HepG2 (cell line): ENCODE measurements around the gene DUS1L. TPM values are rescaled to one million over a fixed set of nuclear protein-coding genes. Genes with fewer than 3 reads are reported as not detected.
A peak's percentile ranks its signal among the peaks of the same experiment; 100 is the strongest.

ENCODE experiments used
- ATF1 ChIP-seq: IDR thresholded peaks from 2 replicates; pipeline ENCODE4 v1.6.1; 2016; ENCODE audit warnings: mild to moderate bottlenecking, control low read depth
- CBX1 ChIP-seq: IDR thresholded peaks from one replicate; pipeline ENCODE4 v1.6.1; 2016; ENCODE audit warnings: antibody characterized with exemption, low read depth
- DRAP1 ChIP-seq: IDR thresholded peaks from 2 replicates; pipeline ENCODE4 v1.6.1; 2016; ENCODE audit warnings: missing genetic modification reagents, missing compliant biosample characterization
- HNF4G ChIP-seq, 2 experiments: sonication (generic) in 1 of 2; formaldehyde crosslinking in 1 of 2; IDR thresholded peaks; 2 replicates each; pipeline versions ENCODE4 v1.4.0 to v1.6.1; 2011 to 2020; ENCODE audit warnings: borderline replicate concordance in 2 of 2, low read depth in 2 of 2, mild to moderate bottlenecking in 2 of 2, low read length in 1 of 2, missing genetic modification reagents in 1 of 2, moderate library complexity in 1 of 2
- PHF21A ChIP-seq: sonication (generic); formaldehyde crosslinking; IDR thresholded peaks from 2 replicates; pipeline ENCODE4 v1.5.0; 2020; ENCODE audit warnings: mild to moderate bottlenecking, missing genetic modification reagents
- SRF ChIP-seq: IDR thresholded peaks from 2 replicates; pipeline ENCODE4 v1.6.1; 2011; ENCODE audit warnings: mild to moderate bottlenecking, low read depth, low read length, moderate library complexity
- TCF12 ChIP-seq, 2 experiments: fragments of 450-650 bp in 1 of 2; sonication (generic) in 1 of 2; formaldehyde crosslinking in 1 of 2; IDR thresholded peaks; 2 replicates each; pipeline versions ENCODE4 v1.6.1 to v1.8.0; 2017 to 2022; ENCODE audit warnings: antibody characterized with exemption in 1 of 2, mild to moderate bottlenecking in 1 of 2, missing genetic modification reagents in 1 of 2, moderate library complexity in 1 of 2
- TCF7L2 ChIP-seq: IDR thresholded peaks from 2 replicates; pipeline ENCODE4 v1.6.1; 2011; ENCODE audit warnings: mild to moderate bottlenecking, low read depth, low read length, moderate library complexity
- YY1 ChIP-seq: IDR thresholded peaks from 2 replicates; pipeline ENCODE4 v1.6.1; 2011; ENCODE audit warnings: low read length, low read depth, moderate library complexity, mild to moderate bottlenecking; ENCODE audit not compliant: insufficient read depth, insufficient replicate concordance
- ZFP36L1 ChIP-seq: sonication (generic); formaldehyde crosslinking; IDR thresholded peaks from 2 replicates; pipeline ENCODE4 v1.8.0; 2022; ENCODE audit warnings: mild to moderate bottlenecking, missing genetic modification reagents, moderate library complexity
- ZNF143 ChIP-seq: sonication (generic); formaldehyde crosslinking; IDR thresholded peaks from 2 replicates; pipeline ENCODE4 v1.4.0; 2020; ENCODE audit warnings: missing genetic modification reagents
- ZNF333 ChIP-seq: sonication (generic); formaldehyde crosslinking; IDR thresholded peaks from 2 replicates; pipeline ENCODE4 v1.4.0; 2020; ENCODE audit warnings: mild to moderate bottlenecking, missing genetic modification reagents, borderline replicate concordance
- ZNF362 ChIP-seq: sonication (generic); formaldehyde crosslinking; IDR thresholded peaks from 2 replicates; pipeline ENCODE4 v1.4.0; 2020; ENCODE audit warnings: missing genetic modification reagents, mild to moderate bottlenecking, borderline replicate concordance
- ZNF441 ChIP-seq: sonication (generic); formaldehyde crosslinking; IDR thresholded peaks from 2 replicates; pipeline ENCODE4 v1.7.0; 2021; ENCODE audit warnings: missing genetic modification reagents, borderline replicate concordance
- ZNF503 ChIP-seq: sonication (generic); formaldehyde crosslinking; IDR thresholded peaks from 2 replicates; pipeline ENCODE4 v1.4.0; 2020; ENCODE audit warnings: missing genetic modification reagents
- ZNF512 ChIP-seq: sonication (generic); formaldehyde crosslinking; IDR thresholded peaks from 2 replicates; pipeline ENCODE4 v1.4.0; 2020; ENCODE audit warnings: mild to moderate bottlenecking, missing genetic modification reagents
- ZNF552 ChIP-seq: sonication (generic); formaldehyde crosslinking; IDR thresholded peaks from 2 replicates; pipeline ENCODE4 v1.9.0; 2022; ENCODE audit warnings: missing genetic modification reagents, mild to moderate bottlenecking, borderline replicate concordance
- polyA plus RNA-seq, 8 experiments: library from polyadenylated mRNA; depleted of rRNA in 3 of 8; stranded (reverse) in 7 of 8; unstranded in 1 of 8; fragments of >200 nt; fragmentation: Illumina TruSeq in 4 of 8; extraction: Trizol in 4 of 8; gene quantifications; 2 replicates each; pipeline versions ENCODE4 v1.2.1 to v1.2.3, GENCODE V29; 2011 to 2016; ENCODE audit warnings: low read depth in 4 of 8, missing spikeins in 1 of 8, mixed read lengths in 1 of 8; ENCODE audit not compliant: insufficient read depth in 1 of 8
- total RNA-seq, 5 experiments: library from RNA; depleted of rRNA; stranded (reverse); fragments of >200 nt; fragmentation: Illumina TruSeq; extraction: Trizol; gene quantifications; 2 replicates each; pipeline ENCODE4 v1.2.3, GENCODE V29; 2016; ENCODE audit warnings: low read depth in 1 of 5
- TF ChIP-seq, protein P1 (sequence below): IDR thresholded peaks from 2 replicates; pipeline ENCODE4 v1.6.1; 2016; ENCODE audit warnings: missing compliant biosample characterization, missing genetic modification reagents, borderline replicate concordance
- TF ChIP-seq, protein P2 (sequence below): sonication (generic); formaldehyde crosslinking; IDR thresholded peaks from 2 replicates; pipeline ENCODE4 v1.5.0; 2020; ENCODE audit warnings: missing genetic modification reagents
- TF ChIP-seq, protein P3 (sequence below): sonication (generic); formaldehyde crosslinking; IDR thresholded peaks from 2 replicates; pipeline ENCODE4 v1.5.0; 2020; ENCODE audit warnings: mild to moderate bottlenecking, missing genetic modification reagents, borderline replicate concordance

The DUS1L gene
- total and polyA plus RNA-seq, 2 of the 13 experiments (the other 11 are each of a cell fraction or from before 2014, with no cell fraction given): 81.0 to 109 TPM

DNA sequence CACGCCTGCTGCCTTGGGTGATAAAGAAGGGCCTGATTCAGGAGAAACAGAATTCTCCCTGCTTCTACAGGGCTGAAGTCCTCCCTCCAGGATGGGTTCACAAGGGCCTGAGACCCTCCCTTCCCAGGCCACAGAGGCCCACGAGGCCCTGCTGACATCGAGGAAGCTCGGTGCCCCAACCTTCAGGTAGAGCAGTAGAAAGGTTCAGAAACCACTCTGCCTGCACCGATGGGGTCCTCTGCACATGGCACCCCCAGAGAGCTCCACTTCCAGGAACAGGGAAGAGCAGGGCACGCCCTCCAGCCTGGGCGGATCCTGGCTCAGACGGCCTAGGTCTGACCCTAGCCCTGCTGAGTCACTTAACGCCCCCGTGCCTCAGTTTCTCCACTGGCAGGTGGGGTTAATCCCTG is 43.7 kb downstream of the DUS1L start (continued):
- TF ChIP-seq ZFP36L1 (CRISPR knock-in tag) (0 out of 2 replicates have a peak, but pooled peaks have one; percentile 7), ZNF552 (CRISPR knock-in tag) (no peak), YY1 (no peak), ZNF441 (CRISPR knock-in tag) (no peak), ZNF143 (no peak), ZNF362 (CRISPR knock-in tag) (no peak), SRF (no peak), ATF1 (CRISPR knock-in tag) (no peak), TCF7L2 (no peak), PHF21A (CRISPR knock-in tag) (peak; percentile 38), HNF4G (IDR thresholded peaks at IDR 0.05; ENCODE audit: borderline replicate concordance, low read depth, low read length) (no peak), HNF4G (CRISPR knock-in tag; IDR thresholded peaks at IDR 0.05; ENCODE audit: borderline replicate concordance, low read depth) (no peak), ZNF503 (CRISPR knock-in tag) (no peak), ZNF333 (0 out of 2 replicates have a peak, but pooled peaks have one; percentile 42), DRAP1 (CRISPR knock-in tag) (no peak), ZNF512 (CRISPR knock-in tag) (no peak), TCF12 (IDR thresholded peaks at IDR 0.05) (no peak), TCF12 (CRISPR knock-in tag; IDR thresholded peaks at IDR 0.05) (no peak), CBX1 (peak; percentile 12)
- TF ChIP-seq, protein P1, sequence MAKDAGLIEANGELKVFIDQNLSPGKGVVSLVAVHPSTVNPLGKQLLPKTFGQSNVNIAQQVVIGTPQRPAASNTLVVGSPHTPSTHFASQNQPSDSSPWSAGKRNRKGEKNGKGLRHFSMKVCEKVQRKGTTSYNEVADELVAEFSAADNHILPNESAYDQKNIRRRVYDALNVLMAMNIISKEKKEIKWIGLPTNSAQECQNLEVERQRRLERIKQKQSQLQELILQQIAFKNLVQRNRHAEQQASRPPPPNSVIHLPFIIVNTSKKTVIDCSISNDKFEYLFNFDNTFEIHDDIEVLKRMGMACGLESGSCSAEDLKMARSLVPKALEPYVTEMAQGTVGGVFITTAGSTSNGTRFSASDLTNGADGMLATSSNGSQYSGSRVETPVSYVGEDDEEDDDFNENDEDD (CRISPR knock-in tag): no peak
- TF ChIP-seq, protein P2, sequence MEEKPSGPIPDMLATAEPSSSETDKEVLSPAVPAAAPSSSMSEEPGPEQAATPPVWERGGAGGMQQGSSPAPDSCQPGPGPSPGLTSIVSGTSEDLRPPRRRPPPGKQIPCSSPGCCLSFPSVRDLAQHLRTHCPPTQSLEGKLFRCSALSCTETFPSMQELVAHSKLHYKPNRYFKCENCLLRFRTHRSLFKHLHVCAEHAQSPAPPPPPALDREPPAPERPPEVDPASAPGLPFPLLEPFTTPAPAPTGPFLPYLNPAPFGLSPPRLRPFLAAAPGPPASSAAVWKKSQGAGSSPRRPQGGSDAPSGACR (CRISPR knock-in tag): no peak
- TF ChIP-seq, protein P3, sequence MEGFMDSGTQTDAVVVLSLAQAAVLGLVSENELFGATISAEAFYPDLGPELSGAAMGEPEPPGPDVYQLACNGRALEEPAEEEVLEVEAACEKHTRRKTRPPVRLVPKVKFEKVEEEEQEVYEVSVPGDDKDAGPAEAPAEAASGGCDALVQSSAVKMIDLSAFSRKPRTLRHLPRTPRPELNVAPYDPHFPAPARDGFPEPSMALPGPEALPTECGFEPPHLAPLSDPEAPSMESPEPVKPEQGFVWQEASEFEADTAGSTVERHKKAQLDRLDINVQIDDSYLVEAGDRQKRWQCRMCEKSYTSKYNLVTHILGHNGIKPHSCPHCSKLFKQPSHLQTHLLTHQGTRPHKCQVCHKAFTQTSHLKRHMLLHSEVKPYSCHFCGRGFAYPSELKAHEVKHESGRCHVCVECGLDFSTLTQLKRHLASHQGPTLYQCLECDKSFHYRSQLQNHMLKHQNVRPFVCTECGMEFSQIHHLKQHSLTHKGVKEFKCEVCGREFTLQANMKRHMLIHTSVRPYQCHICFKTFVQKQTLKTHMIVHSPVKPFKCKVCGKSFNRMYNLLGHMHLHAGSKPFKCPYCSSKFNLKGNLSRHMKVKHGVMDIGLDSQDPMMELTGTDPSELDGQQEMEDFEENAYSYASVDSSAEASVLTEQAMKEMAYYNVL (CRISPR knock-in tag): no peak
